RWPE1 (cell line): ENCODE measurements around the gene ERF.

Source experiments
- CTCF ChIA-PET: fragments of 350-600 bp; sonication (Branson Sonifier 250); formaldehyde crosslinking; extraction: SDS; loops from one replicate; lab custom pipeline; 2021; lab: Yijun Ruan, JAX
- POLR2A ChIA-PET: fragments of 400-600 bp; formaldehyde crosslinking; extraction: SDS; loops from one replicate; lab custom pipeline; 2020; ENCODE audit warnings: antibody characterized with exemption; ENCODE audit not compliant: low non-redundant PET; lab: Yijun Ruan, JAX
- DNase-seq: peaks from one replicate; pipeline ENCODE4 v3.0.0; 2012; ENCODE audit warnings: low spot score
- H3K27ac ChIP-seq: fragments of 450-650 bp; 2 replicates; pipeline ENCODE4 v1.5.1; 2017
- CTCF ChIP-seq: fragments of 450-650 bp; conservative IDR thresholded peaks from 2 replicates; pipeline ENCODE4 v1.5.1; 2017; ENCODE audit warnings: low read depth, mild to moderate bottlenecking

The ERF gene

DNA sequence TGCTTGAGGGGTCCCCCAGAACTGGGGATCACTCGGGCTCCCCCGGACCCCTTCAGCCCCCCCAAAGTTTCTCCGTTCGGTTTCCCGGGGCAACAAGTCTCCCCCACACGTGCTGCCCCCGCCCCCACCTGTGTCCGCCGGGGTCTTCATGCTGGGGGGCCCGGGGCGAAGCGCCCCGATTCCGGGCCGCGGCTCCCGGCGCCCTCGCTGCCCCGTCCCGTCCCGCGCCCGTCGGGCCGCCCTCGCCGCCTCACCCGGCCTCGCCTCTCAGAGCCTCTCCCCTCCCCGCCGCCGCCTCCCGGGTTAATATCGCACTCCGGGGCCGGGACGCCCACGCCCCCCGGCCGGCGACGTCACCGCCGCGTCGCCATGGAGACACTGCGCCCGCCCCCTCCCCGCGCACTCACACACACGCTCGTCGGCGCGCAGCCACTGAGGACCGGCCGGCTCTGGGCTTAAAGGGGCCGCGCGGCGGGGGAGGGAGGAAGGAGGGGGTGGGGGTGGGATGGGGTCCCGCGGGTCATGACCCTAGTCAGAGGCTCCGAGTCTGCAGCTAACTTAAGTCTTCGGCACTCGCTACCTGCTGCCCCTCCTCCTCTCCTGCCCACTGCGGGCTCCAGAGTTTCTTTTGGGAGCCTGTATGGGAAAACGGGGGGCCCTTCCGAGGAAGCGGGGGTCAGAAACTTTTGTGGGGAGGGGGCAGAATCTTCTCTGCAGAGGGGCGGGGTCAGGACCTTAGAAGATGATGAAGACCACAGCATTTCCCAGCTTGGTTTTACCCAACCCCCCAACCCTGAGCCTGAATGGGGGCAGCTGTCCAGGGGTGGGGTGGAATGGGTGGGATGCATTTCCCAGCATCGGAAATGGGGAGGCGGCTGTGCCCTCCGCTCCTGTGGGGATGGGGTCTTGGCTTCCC, at the start of gene ERF:
ERF (minus strand) TSS at position 279 of the 916 bp plus-strand sequence; CDS start at position 150, 129 bp downstream.
- H3K27ac ChIP-seq: peak within 1 kb of the TSS; percentile 98
- ChIA-PET POLR2A (no interaction called here), CTCF (interaction anchor here (1.0 kb wide), 1 partner anchor 24 kb away, joined by 3 read pairs; no protein-coding TSS in a partner anchor)
- TF ChIP-seq CTCF: no peak
- peak; percentile 91 for DNase-seq

DNA sequence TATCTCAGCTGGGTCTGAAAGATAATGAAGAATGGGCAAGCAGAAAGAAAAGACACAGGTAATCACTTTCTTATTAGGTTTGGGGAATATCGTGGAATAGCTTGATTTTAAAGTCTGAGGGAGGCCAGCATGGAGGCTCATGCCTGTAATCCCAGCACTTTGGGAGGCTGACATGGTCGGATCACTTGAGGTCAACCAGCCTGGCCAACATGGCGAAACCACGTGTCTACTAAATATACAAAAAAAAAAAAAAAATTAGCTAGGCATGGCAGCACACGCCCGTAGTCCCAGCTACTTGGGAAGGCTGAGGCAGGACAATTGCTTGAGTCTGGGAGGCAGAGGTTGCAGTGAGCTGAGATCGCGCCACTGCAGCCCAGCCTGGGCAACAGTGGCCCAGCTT, 48.9 kb upstream of the ERF start:
- CTCF ChIA-PET: interaction anchor here (0.7 kb wide), 2 partner anchors 69 to 145 kb away, joined by 3 read pairs; no protein-coding TSS in a partner anchor
- DNase-seq: no peak
- no peak overlapping the region for H3K27ac ChIP-seq
- POLR2A ChIA-PET: interaction anchor here (0.6 kb wide), 1 partner anchor 10 kb away, joined by 3 read pairs; no protein-coding TSS in a partner anchor
- TF ChIP-seq CTCF: no peak

GRCh38 chr19:42303101-42303464, 48.2 kb upstream of the ERF start:
- DNase-seq: no peak
- no peak for TF ChIP-seq CTCF
- ChIA-PET CTCF (no interaction called here), POLR2A (no interaction called here)
- peak overlapping the region; percentile 100 for H3K27ac ChIP-seq

DNA sequence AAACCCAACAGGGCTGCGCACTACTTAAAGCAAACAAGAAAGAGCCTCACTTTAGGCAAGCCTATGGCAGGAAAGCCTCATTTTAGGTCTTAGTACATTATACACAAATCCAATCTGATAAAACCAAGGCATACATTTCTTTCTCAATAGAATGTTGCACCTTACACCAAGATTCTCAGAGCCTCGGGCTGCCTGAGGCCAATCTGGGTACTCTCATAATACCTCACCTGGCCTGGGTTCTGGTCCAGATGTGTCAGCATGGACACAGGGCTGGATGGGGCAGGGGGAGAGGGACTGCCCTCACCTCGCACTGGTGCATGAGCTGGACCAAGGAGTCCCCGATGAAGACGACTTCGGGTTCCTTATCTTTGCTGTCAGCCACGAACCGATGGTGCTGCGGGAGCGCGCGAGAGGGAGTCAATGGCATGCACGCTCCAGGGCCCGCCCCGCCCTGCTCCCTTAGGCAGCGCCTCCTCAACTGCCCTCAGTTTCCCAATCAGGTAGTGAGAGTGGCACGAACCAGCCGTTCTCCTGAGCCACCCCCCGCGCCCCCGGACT, 46.8 kb upstream of the ERF start, which contains the start of gene PRR19:
PRR19 (plus strand) TSS at position 487 of the 558 bp plus-strand sequence. CDS start 7,453 bp downstream, outside the sequence.
- no peak for DNase-seq
- ChIA-PET CTCF (no interaction called here), POLR2A (interaction anchor here (0.5 to 0.7 kb wide), 2 partner anchors 23 to 86 kb away, joined by 3 to 6 read pairs; no protein-coding TSS in a partner anchor)
- TF ChIP-seq CTCF: no peak
- H3K27ac ChIP-seq: peak within 1 kb of the TSS; percentile 100

DNA sequence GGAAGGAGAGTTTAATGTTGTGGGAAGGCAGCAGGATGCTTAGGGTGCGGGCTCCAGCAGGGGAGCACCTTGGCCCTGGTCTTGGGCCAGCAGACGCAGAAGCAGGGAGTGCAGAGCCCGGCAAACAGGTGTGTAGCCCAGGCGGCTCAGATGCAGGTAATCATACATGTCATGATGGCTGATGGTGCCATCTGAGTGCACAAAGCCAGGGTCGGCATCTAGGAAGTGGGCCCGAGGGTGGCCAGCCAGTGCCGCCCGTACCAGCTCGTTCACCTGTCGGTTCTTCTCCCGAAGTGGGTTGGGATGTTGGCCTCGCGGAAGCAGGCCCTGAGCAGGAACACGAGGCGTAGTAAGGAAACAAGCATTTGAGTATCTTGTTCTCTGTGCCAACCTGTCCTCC, 42.1 kb upstream of the ERF start:
- CTCF ChIA-PET: interaction anchor here (0.7 to 0.9 kb wide), 4 partner anchors 19 to 165 kb away, joined by 3 read pairs; partner anchors contain the start of gene POU2F2
- POLR2A ChIA-PET: no interaction called here
- no peak for DNase-seq
- H3K27ac ChIP-seq: peak overlapping the region; percentile 100
- TF ChIP-seq CTCF: no peak
